Upper lobe of left lung (tissue), 6 donors: ENCODE data around the gene TCTN3. TPM values are rescaled to one million over a fixed set of nuclear protein-coding genes. Genes with fewer than 3 reads are reported as not detected.

ENCODE experiments used
- ATAC-seq, 2 donors: fragments of 200-7000 bp; cut with Tn5 transposase; one replicate each; pipeline ENCODE4 v1.9.1; 2022; ENCODE audit warnings: mild to moderate bottlenecking in 2 of 2, moderate library complexity in 2 of 2; ENCODE audit not compliant: low FRiP score in 2 of 2
- DNase-seq, 2 donors: peaks; one replicate each; pipeline ENCODE4 v3.0.0-alpha.2; 2019 to 2020
- H3K27ac ChIP-seq, 4 donors: fragments of 200-600 bp; sonication (generic); one replicate each; pipeline ENCODE4 v1.5.1; 2016 to 2019
- H3K27me3 ChIP-seq, 4 donors: fragments of 200-600 bp; sonication (generic); one replicate each; pipeline ENCODE4 v1.5.1; 2017 to 2019
- H3K36me3 ChIP-seq, 4 donors: fragments of 200-600 bp; sonication (generic); one replicate each; pipeline ENCODE4 v1.5.1; 2016 to 2019
- H3K4me1 ChIP-seq, 4 donors: fragments of 200-600 bp; sonication (generic); one replicate each; pipeline ENCODE4 v1.5.1; 2018 to 2019
- H3K4me3 ChIP-seq, 4 donors: fragments of 200-600 bp; sonication (generic); one replicate each; pipeline ENCODE4 v1.5.1; 2017 to 2019; ENCODE audit warnings: mild to moderate bottlenecking in 2 of 4, moderate library complexity in 1 of 4
- H3K9me3 ChIP-seq, 4 donors: fragments of 200-600 bp; sonication (generic); one replicate each; pipeline ENCODE4 v1.5.1; 2018 to 2019
- CTCF ChIP-seq, 6 experiments: fragments of 450-650 bp in 4 of 6; fragments of 200-600 bp in 2 of 6; sonication (generic) in 2 of 6; IDR thresholded peaks; one replicate each; pipeline ENCODE4 v1.5.1; 2016 to 2019; ENCODE audit warnings: antibody characterized with exemption in 6 of 6
- EP300 ChIP-seq, 4 donors: sonication (generic); formaldehyde crosslinking; IDR thresholded peaks; one replicate each; pipeline ENCODE4 v1.5.1; 2017; ENCODE audit warnings: antibody characterized with exemption in 4 of 4, control low read depth in 2 of 4
- POLR2A ChIP-seq, 4 donors: fragments of 450-650 bp; IDR thresholded peaks; one replicate each; pipeline ENCODE4 v1.5.1; 2016 to 2017; ENCODE audit warnings: antibody characterized with exemption in 4 of 4, mild to moderate bottlenecking in 2 of 4
- POLR2AphosphoS5 ChIP-seq, 2 donors: sonication (generic); formaldehyde crosslinking; IDR thresholded peaks; one replicate each; pipeline ENCODE4 v1.5.1; 2017; ENCODE audit warnings: antibody characterized with exemption in 2 of 2
- WGBS, 2 donors: methylation state at CpG; one replicate each; pipeline ENCODE4 v1.1.5; 2017 to 2018; 5-methylcytosine and 5-hydroxymethylcytosine counted together
- total RNA-seq, 6 donors: library from RNA; depleted of rRNA in 4 of 6; stranded (reverse); fragments of >200 nt in 4 of 6; gene quantifications; one replicate each; pipeline versions ENCODE4 v1.1.0 to v1.2.1, GENCODE V29; 2016 to 2021
- donor health status: DM: no; HTN: no; CAD: no; lungs with moderate emphysema.
- donor health status: DM: no; HTN: yes; CAD: no; lungs with severe emphysema.

TCTN3 gene
- total RNA-seq, 6 donors from 2014 or later = 12.6 to 27.6 (median 25.5) TPM

GRCh38 chr10:95716866-95717265, 23.1 kb upstream of the TCTN3 start:
- no peaks in the 10 kb centered on the region for H3K27me3 ChIP-seq
- no peaks in the 10 kb centered on the region for H3K4me1 ChIP-seq
- TF ChIP-seq POLR2AphosphoS5 (IDR thresholded peaks at IDR 0.05) = no peak
- WGBS, 2 donors = 79 to 82% methylated on average over 2 of the region's 2 CpGs
- no peak overlapping the region for H3K4me3 ChIP-seq
- no peak for DNase-seq
- no peak for ATAC-seq
- no peak overlapping the region for H3K27ac ChIP-seq
- H3K9me3 ChIP-seq = no peaks in the 10 kb centered on the region
- H3K36me3 ChIP-seq = no peaks in the 10 kb centered on the region

GRCh38 chr10:95716466-95716865, 22.7 kb upstream of the TCTN3 start:
- no peak for ATAC-seq
- Histone ChIP-seq H3K9me3 (no peaks in the 10 kb centered on the region), H3K4me3 (no peak overlapping the region), H3K27ac (no peak overlapping the region), H3K36me3 (no peaks in the 10 kb centered on the region), H3K4me1 (no peaks in the 10 kb centered on the region), H3K27me3 (no peaks in the 10 kb centered on the region)
- peak in 1 of 2 donors; percentile 31 for DNase-seq
- TF ChIP-seq EP300 (IDR thresholded peaks at IDR 0.05) = no peak
- no peak for TF ChIP-seq CTCF (IDR thresholded peaks at IDR 0.05)
- no peak for TF ChIP-seq POLR2AphosphoS5 (IDR thresholded peaks at IDR 0.05)
- TF ChIP-seq POLR2A (IDR thresholded peaks at IDR 0.05) = no peak
- WGBS, 2 donors = 71 to 93% methylated on average over 3 of the region's 3 CpGs

- WGBS, 2 donors = 86 to 92% methylated on average over 4 of the region's 4 CpGs
- Histone ChIP-seq H3K9me3 (no peaks in the 10 kb centered on the region), H3K36me3 (no peaks in the 10 kb centered on the region), H3K4me3 (no peak overlapping the region), H3K27me3 (no peaks in the 10 kb centered on the region), H3K4me1 (no peaks in the 10 kb centered on the region), H3K27ac (no peak overlapping the region)
- DNase-seq = no peak
- TF ChIP-seq POLR2A (IDR thresholded peaks at IDR 0.05) = no peak
- TF ChIP-seq EP300 (IDR thresholded peaks at IDR 0.05) = no peak
- TF ChIP-seq POLR2AphosphoS5 (IDR thresholded peaks at IDR 0.05) = no peak
- no peak for TF ChIP-seq CTCF (IDR thresholded peaks at IDR 0.05)
- no peak for ATAC-seq
These were observed 17.8 kb upstream of the TCTN3 start for GRCh38 chr10:95711492-95711891.

GRCh38 chr10:95706990-95707389, 13.3 kb upstream of the TCTN3 start:
- DNase-seq (peak in 1 of 2 donors; percentile 52), ATAC-seq (peak; percentile 23 to 51)
- Histone ChIP-seq H3K27ac (no peak overlapping the region), H3K36me3 (no peaks in the 10 kb centered on the region), H3K9me3 (no peaks in the 10 kb centered on the region), H3K27me3 (no peaks in the 10 kb centered on the region), H3K4me1 (no peaks in the 10 kb centered on the region), H3K4me3 (no peak overlapping the region)
- 77 to 92% methylated on average over 2 to 4 of the region's 7 CpGs for WGBS, 2 donors
- no peak for TF ChIP-seq POLR2AphosphoS5 (IDR thresholded peaks at IDR 0.05)
- TF ChIP-seq CTCF (IDR thresholded peaks at IDR 0.05) = no peak
- TF ChIP-seq EP300 (IDR thresholded peaks at IDR 0.05) = no peak

GRCh38 chr10:95706573-95706972, 12.8 kb upstream of the TCTN3 start:
- Histone ChIP-seq H3K36me3 (no peaks in the 10 kb centered on the region), H3K4me1 (no peaks in the 10 kb centered on the region), H3K9me3 (no peaks in the 10 kb centered on the region), H3K27ac (no peak overlapping the region), H3K27me3 (no peaks in the 10 kb centered on the region), H3K4me3 (no peak overlapping the region)
- DNase-seq (peak in 1 of 2 donors; percentile 13), ATAC-seq (no peak)
- 50 to 52% methylated on average over 2 to 6 of the region's 6 CpGs for WGBS, 2 donors
- TF ChIP-seq CTCF (IDR thresholded peaks at IDR 0.05) (no peak), EP300 (IDR thresholded peaks at IDR 0.05) (no peak), POLR2A (IDR thresholded peaks at IDR 0.05) (no peak), POLR2AphosphoS5 (IDR thresholded peaks at IDR 0.05) (no peak)
